GM19452 (cell line): ENCODE measurements around the gene SERPINA3.
"Not testable (repeated sequence)": the region's sequence is repeated elsewhere in the genome, so short reads cannot be mapped to it uniquely, and the experiment has no call there.

Experiments
- ATAC-seq: cut with Tn5 transposase; IDR thresholded peaks from one replicate; pipeline ENCODE4 v1.9.1; 2021; ENCODE audit not compliant: unreplicated experiment

SERPINA3 gene

DNA sequence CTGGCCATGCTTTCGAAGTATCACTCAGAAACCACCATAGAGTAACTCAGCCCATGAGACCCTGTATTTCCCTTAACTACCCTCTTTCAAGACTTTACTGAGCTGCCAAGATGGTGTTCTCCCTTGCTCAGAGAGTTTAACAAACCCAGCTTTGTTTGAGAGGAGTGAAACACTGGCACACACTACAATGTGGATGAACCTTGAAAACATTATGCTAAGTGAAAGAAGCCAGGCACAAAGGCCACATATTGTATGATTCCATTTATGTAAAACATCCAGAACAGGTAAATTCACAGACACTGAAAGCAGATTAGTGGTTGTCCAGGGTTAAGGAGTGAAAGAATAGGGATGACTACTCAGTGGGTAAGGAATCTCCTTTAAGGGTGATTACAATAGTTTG, 18.9 kb downstream of the SERPINA3 start:
- no peak for ATAC-seq

DNA sequence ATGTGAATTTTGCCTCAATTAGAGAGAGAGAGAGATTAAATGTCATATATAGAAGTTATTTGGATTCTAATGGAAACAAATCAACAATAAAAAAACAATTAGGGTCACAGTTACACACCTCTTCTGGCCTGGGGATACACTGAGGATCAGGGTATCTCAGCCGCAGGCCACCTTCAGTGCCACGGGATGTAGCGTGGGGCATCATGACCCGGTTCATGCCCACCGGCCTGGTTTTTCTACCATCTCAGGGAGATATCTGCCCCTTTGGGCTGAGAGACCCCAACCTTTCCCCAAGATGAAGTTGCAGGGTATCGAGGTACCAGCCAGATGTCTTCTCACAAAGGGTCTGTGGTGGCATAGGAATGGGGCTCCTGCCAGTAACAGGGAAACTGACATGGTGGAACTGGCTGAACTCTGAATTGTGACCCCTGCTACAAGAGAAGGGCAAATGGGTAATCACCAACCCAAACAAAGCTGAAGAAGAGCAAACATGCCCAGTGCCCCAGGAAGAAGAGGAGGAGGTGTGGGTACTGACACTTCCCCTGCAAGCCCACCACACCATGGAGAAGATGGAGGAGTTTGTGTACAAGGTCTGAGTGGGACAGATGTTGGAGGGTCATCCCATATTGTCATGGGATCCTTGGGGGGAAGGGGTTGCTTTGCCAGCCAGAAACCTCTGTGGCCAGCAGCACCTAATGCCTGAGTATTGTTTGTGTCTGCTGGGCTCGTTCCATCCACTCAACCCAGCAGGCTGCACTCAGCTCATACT, 19.5 kb downstream of the SERPINA3 start:
- ATAC-seq, result no peak

DNA sequence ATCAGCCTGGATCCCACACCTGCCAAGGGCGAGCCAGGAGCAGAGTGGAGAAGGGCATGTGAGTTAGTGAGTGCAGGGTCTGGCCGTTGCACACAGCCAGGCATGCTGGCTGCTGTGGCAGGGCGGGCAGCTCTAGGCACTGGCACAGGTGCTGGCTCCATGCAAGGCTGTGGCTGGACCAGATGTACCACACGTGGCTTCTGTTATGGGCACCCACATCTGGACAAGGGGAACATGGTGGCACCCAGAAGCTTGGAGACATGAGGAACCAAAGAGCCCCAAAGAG, 20.1 kb downstream of the SERPINA3 start:
- no peak for ATAC-seq

DNA sequence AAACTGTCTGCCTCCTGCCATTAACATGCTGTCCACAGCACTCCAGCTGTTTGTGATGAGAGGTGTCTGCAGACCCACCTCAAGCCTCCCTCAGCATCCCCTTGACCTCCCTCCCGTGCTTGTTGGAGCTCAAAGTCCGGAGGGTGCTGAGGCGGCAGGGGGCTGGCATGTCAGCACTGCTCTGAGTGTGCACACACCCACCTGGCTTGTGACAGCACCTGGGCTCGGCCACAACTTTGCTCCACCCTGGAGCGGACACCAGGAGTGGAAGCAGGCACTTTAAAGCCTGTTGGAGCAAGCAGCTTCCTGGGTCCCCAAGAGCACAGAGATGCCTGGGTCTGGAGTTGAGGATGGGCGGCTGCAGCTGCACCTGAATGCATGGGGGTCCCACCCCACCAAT, 20.9 kb downstream of the SERPINA3 start:
- no peak for ATAC-seq

DNA sequence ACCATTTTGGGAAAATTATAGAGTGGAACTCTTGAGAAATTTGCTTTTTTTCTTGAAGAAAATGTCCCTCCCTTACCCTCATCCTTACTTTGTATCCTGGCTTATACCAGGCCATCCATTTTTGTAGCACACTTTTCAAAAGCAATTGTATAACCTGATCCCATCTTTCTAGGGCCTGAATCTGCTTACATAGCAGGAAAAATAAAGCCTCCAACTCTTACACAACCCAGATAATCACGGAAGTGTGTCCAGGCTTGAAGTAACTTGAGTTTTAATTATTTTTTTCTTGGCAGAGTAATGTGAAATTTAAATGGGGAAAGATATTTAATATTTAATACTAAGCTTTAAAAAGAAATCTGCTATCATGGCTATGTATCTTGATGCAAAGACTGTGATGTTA, 23.0 kb downstream of the SERPINA3 start:
- no peak for ATAC-seq

DNA sequence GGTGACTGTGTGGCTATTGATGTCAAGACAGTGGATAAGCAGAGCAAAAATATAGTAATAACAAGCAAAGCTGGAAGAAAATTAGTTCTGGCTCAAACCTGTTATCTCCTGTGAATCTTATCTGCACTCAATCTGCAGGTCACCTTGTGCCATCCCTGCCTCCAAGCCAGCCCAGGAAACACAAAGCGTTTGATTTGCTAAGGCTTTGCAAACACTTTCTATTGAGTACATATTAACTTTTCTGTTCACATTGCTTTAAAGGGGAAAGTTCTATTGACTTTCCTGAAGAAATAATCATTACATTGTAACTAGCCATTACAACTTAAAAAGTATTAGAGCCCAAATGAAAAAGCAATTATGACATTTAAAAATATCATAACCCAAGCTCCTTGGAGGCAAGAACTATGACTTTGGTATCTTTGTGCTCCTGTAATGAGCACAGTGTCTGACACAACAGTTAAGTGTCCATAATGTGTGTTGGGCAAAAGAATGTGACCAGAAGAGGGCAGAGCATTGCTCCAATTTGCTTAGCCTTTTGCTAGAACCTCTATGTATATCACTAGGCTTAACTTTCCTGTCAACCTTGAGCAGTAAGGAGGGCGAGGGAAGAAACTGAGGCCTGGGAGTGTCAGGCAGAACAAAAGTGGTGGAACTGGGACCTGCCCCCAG, 24.7 kb downstream of the SERPINA3 start:
- no peak for ATAC-seq

DNA sequence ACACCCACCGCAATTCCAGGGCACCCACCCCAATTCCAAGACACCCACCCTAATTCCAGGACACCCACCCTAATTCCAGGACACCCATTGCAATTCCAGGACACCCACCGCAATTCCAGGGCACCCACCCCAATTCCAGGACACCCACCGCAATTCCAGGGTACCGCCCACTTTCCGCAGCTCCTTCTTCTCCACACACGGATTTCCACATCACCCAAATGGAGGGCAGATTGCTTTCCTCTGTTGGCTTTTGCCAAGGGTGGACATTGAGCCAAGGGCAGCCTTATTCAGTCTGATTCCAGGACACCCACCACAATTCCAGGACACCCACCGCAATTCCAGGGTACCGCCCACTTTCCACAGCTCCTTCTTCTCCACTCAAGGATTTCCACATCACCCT, 25.6 kb downstream of the SERPINA3 start:
- ATAC-seq, result not testable (repeated sequence)

DNA sequence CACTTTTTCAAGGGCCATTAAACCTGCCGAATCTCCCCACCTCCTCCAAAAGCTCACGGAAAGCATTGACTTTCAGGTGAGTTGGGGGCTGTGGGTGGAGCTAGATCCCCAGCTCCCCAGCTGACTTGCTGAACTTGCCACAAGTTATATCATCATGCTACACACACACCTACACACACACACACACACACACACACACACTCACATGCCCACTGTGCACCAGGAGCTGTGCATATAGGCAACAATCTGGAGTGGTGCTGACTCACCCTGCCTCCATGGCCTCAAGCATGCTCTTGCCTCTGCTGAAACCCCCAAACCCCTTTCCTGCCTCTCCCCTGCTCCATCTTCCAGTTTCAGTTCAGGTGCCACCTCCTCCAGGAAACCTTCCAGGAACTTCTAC, 26.1 kb downstream of the SERPINA3 start:
- ATAC-seq, result no peak

DNA sequence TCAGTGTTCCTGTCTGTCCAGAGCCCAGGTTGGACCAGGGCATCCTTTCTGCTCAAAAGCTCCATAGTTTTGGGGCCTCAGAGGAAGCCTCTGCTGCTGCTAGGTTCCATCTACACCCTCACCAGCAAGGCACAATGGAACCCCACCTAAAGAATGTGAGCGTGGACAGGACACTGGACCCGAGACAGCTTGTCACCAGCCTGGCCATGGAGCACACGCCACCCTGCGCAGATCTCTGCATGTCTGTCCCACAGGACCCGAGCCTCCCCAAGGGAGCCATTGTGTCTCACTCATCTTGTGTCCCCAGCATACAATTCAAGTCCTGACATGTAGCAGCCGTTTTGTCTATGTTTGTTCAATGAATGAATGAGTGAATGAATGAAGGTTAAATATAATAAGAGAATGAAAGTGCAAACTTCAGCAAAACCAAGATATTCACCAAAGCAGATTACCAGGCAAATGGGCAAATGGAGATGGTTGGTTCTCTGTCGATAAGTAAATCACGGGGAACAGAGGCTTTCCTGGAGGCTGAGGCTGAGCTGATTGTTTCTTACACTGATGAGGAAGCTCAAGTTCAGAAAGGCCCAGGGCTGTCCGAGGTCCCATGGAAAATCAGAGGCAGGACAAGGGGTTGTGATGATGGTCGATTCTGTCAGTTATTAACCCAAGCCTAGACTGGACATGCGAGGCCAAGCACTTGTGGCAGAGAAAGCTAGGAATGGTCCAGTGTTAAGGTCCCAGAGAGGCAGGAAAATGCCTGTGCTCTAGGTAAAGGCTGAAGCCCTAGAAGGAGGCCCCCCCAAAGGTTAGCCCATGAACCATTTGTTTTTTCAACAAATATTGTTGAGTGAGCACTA, 27.0 kb downstream of the SERPINA3 start:
- ATAC-seq, result no peak

DNA sequence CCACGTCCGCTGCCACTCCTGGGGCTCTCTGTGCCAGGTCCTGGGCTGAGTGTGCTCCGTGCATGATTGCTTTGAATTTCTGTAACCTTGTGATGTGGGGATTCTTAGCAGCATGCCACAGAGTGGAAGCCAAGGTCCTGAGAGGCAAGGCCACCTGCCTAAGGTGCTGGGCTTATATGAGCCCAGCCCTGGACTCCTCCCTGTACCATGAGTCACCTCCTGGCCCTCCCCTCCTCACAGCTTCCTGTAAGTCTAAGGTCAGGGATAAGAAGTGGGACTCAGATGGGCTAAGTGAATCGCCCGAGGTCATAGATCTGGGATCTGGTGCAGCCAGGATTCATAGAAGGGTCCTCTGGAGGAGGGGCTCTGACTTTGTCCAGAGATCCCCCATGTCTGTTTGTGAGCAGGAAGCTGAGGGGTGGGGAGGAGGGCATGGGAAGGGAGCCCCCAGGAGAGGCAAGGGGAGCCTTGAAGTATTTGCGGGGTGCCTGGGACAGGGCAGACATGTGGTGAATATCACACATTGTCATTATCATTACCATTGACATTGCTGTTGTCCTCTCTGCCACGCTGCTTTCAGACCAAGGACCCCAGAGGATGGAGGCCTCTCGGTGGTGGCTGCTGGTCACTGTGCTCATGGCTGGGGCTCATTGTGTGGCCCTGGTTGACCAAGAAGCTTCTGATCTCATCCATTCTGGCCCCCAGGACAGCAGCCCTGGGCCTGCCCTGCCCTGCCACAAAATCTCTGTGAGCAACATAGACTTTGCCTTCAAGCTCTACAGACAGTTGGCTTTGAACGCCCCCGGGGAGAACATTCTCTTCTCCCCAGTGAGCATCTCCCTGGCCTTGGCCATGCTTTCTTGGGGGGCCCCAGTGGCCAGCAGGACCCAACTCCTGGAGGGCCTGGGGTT, 28.8 kb downstream of the SERPINA3 start:
- ATAC-seq, result no peak

DNA sequence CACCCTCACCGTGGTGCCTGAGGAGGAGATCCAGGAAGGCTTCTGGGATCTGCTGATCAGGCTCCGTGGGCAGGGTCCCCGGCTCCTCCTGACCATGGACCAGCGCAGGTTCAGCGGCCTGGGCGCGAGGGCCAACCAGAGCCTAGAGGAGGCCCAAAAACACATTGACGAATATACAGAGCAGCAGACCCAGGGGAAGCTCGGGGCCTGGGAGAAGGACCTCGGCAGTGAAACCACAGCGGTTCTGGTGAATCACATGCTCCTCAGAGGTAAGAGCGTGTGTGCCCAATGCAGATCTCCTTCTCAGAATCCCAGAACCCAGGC, 29.4 kb downstream of the SERPINA3 start:
- ATAC-seq, result no peak

DNA sequence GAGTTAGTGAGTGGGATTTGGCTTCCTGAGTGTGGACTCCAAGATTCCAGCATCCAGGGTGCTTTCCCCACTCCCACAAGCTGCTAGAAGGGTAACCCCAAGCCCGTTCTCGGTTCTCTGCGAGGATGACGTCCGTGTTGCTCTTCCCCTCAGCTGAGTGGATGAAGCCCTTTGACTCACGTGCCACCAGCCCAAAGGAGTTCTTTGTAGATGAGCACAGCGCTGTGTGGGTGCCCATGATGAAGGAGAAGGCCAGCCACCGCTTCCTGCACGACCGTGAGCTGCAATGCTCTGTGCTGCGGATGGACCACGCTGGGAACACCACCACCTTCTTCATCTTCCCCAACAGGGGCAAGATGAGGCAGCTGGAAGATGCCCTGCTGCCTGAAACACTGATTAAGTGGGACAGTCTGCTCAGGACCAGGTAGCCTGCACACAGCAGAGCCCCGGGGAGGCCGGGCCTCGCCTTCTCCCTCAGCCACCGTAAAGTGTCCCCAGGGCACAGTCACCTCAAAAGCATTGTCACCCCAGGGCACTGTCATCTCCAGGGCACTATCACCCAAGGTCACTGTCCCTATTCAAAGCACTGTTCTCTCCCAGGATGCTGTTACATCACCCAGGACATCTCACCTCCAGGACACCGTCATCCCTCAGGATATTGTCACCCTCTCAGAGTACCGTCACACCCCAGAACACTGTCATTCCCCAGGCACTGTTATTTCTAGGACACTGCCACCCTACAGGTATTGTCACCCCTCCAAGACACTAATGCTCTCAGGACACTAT, 31.3 kb downstream of the SERPINA3 start:
- no peak for ATAC-seq

DNA sequence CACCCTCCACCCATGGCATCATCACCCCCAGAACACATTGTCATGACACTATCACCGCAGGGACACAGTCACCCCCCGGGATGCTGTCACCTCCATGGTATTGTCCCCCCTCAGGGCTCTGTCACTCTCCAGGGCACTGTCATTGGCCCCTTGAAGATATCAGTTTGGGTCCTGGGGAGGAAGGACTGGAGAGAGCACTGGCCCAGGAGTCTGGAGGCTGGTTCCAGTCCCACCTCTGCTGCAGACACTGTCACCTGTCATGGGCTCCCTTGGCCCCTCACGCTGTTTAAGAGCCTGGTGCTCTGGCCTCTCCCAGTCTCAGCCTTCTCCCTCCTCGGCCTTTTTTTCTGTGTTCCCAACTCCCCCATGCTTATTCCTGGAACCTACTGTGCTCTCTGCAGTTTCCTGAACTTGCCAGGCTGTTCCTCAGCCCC, 31.9 kb downstream of the SERPINA3 start:
- no peak for ATAC-seq

DNA sequence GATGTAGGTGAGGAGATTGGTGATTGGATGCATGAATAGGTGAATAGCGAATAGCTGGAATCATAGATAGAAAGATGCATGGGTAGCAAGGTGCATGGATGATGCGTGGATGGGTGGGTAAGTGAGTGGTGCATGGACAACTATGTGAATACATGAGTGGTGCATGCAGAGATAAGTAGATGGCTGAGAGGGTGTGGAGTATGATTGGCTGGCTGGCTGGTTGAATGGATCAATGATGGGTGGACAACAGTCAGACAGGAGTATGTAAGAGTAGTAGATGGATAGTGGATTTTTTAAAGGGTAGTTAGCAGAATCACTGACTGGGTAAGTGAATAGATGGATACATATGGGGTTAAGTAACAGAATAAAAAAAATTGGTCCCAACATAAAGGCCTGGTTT, 33.9 kb downstream of the SERPINA3 start:
- ATAC-seq, result no peak

DNA sequence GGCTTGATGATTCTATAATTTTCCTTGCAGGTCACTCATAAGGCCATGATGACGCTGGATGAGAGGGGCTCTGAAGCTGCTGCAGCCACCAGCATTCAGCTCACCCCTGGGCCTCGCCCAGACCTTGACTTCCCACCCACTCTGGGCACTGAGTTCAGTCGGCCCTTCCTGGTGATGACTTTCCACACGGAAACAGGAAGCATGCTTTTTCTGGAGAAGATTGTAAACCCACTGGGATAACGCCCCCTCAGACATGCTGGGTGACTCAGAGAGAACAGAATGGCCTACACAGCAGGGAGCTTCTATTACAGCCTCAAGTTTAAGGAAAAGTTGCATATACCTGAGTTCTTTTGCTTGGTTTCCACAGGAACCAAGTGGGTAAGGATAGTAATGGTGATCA, 34.3 kb downstream of the SERPINA3 start:
- ATAC-seq, result no peak

DNA sequence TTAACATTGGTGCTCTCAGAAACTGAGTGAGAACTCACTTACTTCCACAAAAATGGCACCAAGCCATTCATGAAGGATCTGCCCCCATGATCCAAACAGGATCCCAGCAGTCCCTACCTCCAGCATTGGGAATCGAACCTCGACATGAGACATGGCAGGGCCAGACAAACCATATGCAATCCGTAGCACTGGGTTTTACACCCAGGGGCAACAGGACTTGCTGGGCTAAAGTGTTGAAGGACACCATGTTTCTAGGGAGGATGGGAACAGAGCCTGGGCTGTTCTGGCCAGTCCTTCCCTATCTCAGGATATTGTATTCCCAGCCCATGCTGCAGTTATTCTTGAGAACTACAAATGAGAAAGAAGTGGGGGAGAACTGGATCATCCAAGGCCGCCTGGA, 36.6 kb downstream of the SERPINA3 start:
- no peak for ATAC-seq

DNA sequence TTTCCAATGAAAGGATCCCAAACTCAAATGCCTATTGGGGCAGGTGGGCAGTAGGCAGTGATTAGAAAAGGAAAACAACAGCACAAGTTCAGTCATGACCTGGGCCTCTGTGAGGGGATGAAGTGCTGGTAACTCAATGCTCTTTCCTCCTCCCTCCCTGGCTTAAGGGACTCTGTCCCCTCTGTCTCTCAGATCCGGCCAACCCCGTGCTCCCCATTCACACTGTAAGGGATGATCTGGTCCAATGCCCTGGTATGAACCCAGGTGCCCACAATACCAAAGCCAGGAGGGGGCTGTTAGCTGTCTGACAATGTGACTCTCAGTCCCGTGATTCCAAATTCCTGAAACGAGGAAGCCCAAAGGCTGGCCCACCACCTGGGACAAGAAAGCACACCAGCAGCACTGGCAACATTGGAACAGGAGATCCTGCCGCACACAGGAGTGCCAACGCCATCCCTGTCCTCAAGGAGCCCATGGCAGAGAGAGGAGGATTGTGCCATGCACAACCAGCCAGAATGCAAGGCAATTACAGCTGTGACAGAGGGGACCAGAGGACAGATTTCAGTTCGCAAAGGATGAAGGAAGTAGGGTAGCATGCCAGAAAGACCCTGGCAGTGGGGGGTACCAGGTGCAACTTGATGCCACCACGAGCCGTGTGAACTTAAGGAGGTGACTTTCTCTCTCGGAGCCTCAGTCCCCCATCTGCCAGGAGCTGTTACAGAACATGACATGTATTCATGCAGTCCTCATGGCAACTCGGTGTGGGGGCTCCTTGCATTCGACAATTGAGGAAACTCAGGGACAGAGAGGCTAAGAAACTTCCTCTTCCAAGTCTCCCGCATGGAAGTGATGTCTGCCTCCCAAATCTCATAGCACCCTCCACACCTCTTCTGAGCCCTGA, 37.6 kb downstream of the SERPINA3 start:
- ATAC-seq, result no peak

DNA sequence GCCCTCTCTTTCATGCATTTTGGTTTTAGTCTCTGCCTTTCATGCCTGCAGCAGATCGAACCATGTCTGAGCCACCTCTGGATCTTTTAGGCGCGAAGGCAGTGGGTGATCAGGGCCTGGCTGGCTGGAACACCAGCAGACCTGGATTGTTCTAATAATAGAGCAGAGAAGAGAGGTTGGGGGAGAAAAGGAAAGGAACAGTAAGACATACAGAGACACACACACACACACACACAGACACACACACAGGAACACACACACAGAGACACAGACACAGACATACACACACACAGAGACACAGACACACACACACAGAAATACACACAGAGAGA, 38.2 kb downstream of the SERPINA3 start:
- no peak for ATAC-seq
